ENCODE data around the gene SURF4. TPM values are rescaled to one million over a fixed set of nuclear protein-coding genes. Genes with fewer than 3 reads are reported as not detected.

Gene SURF4
- total and polyA plus RNA-seq, 2 donors (not counting 1 experiment from before 2014, with no cell fraction given) = 34.7 to 43.8 TPM

DNA sequence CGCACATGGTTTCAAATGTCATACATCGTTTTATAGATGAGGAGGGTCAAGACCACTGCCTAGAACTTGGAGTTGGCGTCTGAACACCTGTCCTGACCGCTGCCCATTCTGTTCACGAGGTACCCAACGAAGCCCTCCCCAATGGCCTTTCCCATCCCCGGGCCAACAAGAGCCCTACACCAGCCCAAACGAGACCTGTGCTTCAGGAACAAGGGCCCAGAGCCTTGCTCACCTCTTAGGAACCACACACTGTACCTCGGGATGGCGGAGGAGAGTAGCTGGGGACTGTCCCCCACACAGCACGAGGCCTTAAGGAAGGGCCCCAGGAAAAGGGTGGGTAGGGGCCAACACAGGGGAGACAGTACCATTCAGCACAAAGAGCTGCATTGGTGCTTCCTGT, 42.8 kb downstream of the SURF4 start:
- intact Hi-C loops (cut with micrococcal nuclease) = no loop called here
- CTCF ChIA-PET = no interaction called here
- POLR2A ChIA-PET = no interaction called here

DNA sequence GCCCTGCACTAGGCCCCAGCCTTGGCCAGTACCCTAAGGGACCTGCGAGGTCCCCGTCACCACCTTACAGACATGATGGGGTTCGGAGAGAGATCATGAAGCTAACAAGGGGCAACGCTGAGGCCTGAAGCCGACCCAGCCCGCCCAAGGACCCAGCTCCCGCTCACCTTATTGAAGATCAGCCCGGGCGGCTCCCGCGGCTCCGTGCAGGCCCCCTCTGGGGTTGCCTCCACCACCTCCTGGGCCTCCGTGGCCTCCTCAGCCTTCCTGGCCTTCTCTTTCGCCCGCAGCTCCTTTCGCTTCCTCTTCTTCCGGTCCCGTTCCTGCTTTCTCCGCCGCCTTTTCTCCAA, 43.5 kb downstream of the SURF4 start:
- peaks cover 46% of the 10 kb centered on the region for H4K20me1 ChIP-seq (ENCODE audit: control insufficient read depth, insufficient read depth, low read length, poor library complexity, severe bottlenecking)
- no peaks in the 10 kb centered on the region for H3K27me3 ChIP-seq (replicated peaks in 1 of 4; ENCODE audit: control extremely low read depth in 1 of 4, control insufficient read depth in 3 of 4, insufficient read depth in 4 of 4, low read length in 3 of 4)
- H3K79me2 ChIP-seq (ENCODE audit: control insufficient read depth, insufficient read depth, low read length) = peaks cover 27% of the 10 kb centered on the region
- H3K9ac ChIP-seq (ENCODE audit: low read length) = no peak overlapping the region
- H3K27me3 Mint-ChIP-seq = no peaks in the 10 kb centered on the region
- H2AFZ ChIP-seq (ENCODE audit: insufficient read depth, low read depth, low read length, poor library complexity, severe bottlenecking) = no peak overlapping the region
- no peaks in the 10 kb centered on the region for H3K9me3 Mint-ChIP-seq (ENCODE audit: insufficient read depth)
- ATAC-seq (ENCODE audit: low read depth) (no peak), DNase-seq (peak; percentile 7)
- H3K4me3 ChIP-seq (ENCODE audit: control extremely low read depth in 1 of 5, extremely low read depth in 1 of 5, insufficient read depth in 1 of 5, low read depth in 2 of 5, low read length in 4 of 5) = no peak overlapping the region
- POLR2A ChIA-PET = no interaction called here
- no peak overlapping the region for H3K4me3 Mint-ChIP-seq
- H3K4me1 Mint-ChIP-seq = peaks cover 31% of the 10 kb centered on the region
- peaks cover 13 to 26% of the 10 kb centered on the region in 2 donors for H3K4me1 ChIP-seq (ENCODE audit: control insufficient read depth in 2 of 2, insufficient read depth in 2 of 2, low read length in 2 of 2)
- no peak overlapping the region for H3K27ac ChIP-seq (ENCODE audit: low read length in 2 of 2)
- WGBS (ENCODE audit: insufficient coverage) = 98% methylated on average over 20 of the region's 20 CpGs
- intact Hi-C loops (cut with micrococcal nuclease) = no loop called here
- H3K36me3 ChIP-seq (replicated peaks in 1 of 2; ENCODE audit: control extremely low read depth in 1 of 2, control insufficient read depth in 1 of 2, extremely low read depth in 1 of 2, insufficient read depth in 2 of 2, low read length in 1 of 2) = peaks cover 3 to 44% of the 10 kb centered on the region in 2 experiments
- TF ChIP-seq, protein P1, sequence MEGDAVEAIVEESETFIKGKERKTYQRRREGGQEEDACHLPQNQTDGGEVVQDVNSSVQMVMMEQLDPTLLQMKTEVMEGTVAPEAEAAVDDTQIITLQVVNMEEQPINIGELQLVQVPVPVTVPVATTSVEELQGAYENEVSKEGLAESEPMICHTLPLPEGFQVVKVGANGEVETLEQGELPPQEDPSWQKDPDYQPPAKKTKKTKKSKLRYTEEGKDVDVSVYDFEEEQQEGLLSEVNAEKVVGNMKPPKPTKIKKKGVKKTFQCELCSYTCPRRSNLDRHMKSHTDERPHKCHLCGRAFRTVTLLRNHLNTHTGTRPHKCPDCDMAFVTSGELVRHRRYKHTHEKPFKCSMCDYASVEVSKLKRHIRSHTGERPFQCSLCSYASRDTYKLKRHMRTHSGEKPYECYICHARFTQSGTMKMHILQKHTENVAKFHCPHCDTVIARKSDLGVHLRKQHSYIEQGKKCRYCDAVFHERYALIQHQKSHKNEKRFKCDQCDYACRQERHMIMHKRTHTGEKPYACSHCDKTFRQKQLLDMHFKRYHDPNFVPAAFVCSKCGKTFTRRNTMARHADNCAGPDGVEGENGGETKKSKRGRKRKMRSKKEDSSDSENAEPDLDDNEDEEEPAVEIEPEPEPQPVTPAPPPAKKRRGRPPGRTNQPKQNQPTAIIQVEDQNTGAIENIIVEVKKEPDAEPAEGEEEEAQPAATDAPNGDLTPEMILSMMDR (IDR thresholded peaks at IDR 0.05) = no peak
- TF ChIP-seq EZH2 (IDR thresholded peaks at IDR 0.05; ENCODE audit: borderline replicate concordance, insufficient read depth, low read depth, low read length, poor library complexity, severe bottlenecking) = no peak
- peaks cover 0 to 4% (median 0%) of the 10 kb centered on the region in 3 donors for H3K9me3 ChIP-seq (ENCODE audit: control extremely low read depth in 1 of 3, control insufficient read depth in 2 of 3, insufficient read depth in 1 of 3, low read length in 2 of 3)
- no peak overlapping the region for H3K4me2 ChIP-seq (replicated peaks; ENCODE audit: low read depth, low read length, poor library complexity, severe bottlenecking)
- CTCF ChIA-PET = no interaction called here
- H3K27ac Mint-ChIP-seq = peak overlapping the region; percentile 21

More for the DNA sequence above, 42.8 kb downstream of the SURF4 start:
- no peak overlapping the region for H3K4me3 ChIP-seq (ENCODE audit: control extremely low read depth in 1 of 5, extremely low read depth in 1 of 5, insufficient read depth in 1 of 5, low read depth in 2 of 5, low read length in 4 of 5)
- TF ChIP-seq, protein P1 (IDR thresholded peaks at IDR 0.05) = no peak
- TF ChIP-seq EZH2 (IDR thresholded peaks at IDR 0.05; ENCODE audit: borderline replicate concordance, insufficient read depth, low read depth, low read length, poor library complexity, severe bottlenecking) = no peak
- Mint-ChIP-seq H3K9me3 (ENCODE audit: insufficient read depth) (no peaks in the 10 kb centered on the region), H3K27me3 (no peaks in the 10 kb centered on the region), H3K4me3 (no peak overlapping the region), H3K27ac (no peak overlapping the region), H3K4me1 (peaks cover 33% of the 10 kb centered on the region)
- no peak overlapping the region for H3K9ac ChIP-seq (ENCODE audit: low read length)
- peaks cover 32% of the 10 kb centered on the region for H3K79me2 ChIP-seq (ENCODE audit: control insufficient read depth, insufficient read depth, low read length)
- 98% methylated on average over 11 of the region's 11 CpGs for WGBS (ENCODE audit: insufficient coverage)
- no peak overlapping the region for H3K27ac ChIP-seq (ENCODE audit: low read length in 2 of 2)
- H3K27me3 ChIP-seq (replicated peaks in 1 of 4; ENCODE audit: control extremely low read depth in 1 of 4, control insufficient read depth in 3 of 4, insufficient read depth in 4 of 4, low read length in 3 of 4) = no peaks in the 10 kb centered on the region
- no peak for ATAC-seq (ENCODE audit: low read depth)
- no peak overlapping the region for H3K4me2 ChIP-seq (replicated peaks; ENCODE audit: low read depth, low read length, poor library complexity, severe bottlenecking)
- peaks cover 3 to 41% of the 10 kb centered on the region in 2 experiments for H3K36me3 ChIP-seq (replicated peaks in 1 of 2; ENCODE audit: control extremely low read depth in 1 of 2, control insufficient read depth in 1 of 2, extremely low read depth in 1 of 2, insufficient read depth in 2 of 2, low read length in 1 of 2)
- H2AFZ ChIP-seq (ENCODE audit: insufficient read depth, low read depth, low read length, poor library complexity, severe bottlenecking) = no peak overlapping the region
- H3K9me3 ChIP-seq (ENCODE audit: control extremely low read depth in 1 of 3, control insufficient read depth in 2 of 3, insufficient read depth in 1 of 3, low read length in 2 of 3) = peaks cover 0 to 4% (median 0%) of the 10 kb centered on the region in 3 donors
- DNase-seq = no peak
- peaks cover 46% of the 10 kb centered on the region for H4K20me1 ChIP-seq (ENCODE audit: control insufficient read depth, insufficient read depth, low read length, poor library complexity, severe bottlenecking)
- peaks cover 13 to 26% of the 10 kb centered on the region in 2 donors for H3K4me1 ChIP-seq (ENCODE audit: control insufficient read depth in 2 of 2, insufficient read depth in 2 of 2, low read length in 2 of 2)
